ENCODE data around the gene ARHGAP26. TPM values are rescaled to one million over a fixed set of nuclear protein-coding genes. Genes with fewer than 3 reads are reported as not detected.

Gene ARHGAP26
- total and polyA plus RNA-seq, 7 donors, result 5.4 to 25.5 (median 19.1) TPM

GRCh38 chr5:143225511-143225910, 455.3 kb downstream of the ARHGAP26 start:
- Histone ChIP-seq H3K27me3 (no peaks in the 10 kb centered on the region), H3K4me3 (no peak overlapping the region), H3K36me3 (no peaks in the 10 kb centered on the region), H3K9me3 (no peaks in the 10 kb centered on the region), H3K27ac (no peak overlapping the region), H3K4me1 (peaks cover 0 to 18% (median 12%) of the 10 kb centered on the region in 4 donors)
- 98% methylated on average over 4 of the region's 4 CpGs for WGBS, 2 donors
- TF ChIP-seq POLR2A (IDR thresholded peaks at IDR 0.05) (no peak), EP300 (IDR thresholded peaks at IDR 0.05) (no peak), POLR2AphosphoS5 (IDR thresholded peaks at IDR 0.05) (no peak)
- TF ChIP-seq, protein P1, sequence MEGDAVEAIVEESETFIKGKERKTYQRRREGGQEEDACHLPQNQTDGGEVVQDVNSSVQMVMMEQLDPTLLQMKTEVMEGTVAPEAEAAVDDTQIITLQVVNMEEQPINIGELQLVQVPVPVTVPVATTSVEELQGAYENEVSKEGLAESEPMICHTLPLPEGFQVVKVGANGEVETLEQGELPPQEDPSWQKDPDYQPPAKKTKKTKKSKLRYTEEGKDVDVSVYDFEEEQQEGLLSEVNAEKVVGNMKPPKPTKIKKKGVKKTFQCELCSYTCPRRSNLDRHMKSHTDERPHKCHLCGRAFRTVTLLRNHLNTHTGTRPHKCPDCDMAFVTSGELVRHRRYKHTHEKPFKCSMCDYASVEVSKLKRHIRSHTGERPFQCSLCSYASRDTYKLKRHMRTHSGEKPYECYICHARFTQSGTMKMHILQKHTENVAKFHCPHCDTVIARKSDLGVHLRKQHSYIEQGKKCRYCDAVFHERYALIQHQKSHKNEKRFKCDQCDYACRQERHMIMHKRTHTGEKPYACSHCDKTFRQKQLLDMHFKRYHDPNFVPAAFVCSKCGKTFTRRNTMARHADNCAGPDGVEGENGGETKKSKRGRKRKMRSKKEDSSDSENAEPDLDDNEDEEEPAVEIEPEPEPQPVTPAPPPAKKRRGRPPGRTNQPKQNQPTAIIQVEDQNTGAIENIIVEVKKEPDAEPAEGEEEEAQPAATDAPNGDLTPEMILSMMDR (IDR thresholded peaks at IDR 0.05), result no peak
- DNase-seq, result no peak
- intact Hi-C loops (cut with DNase I), result no loop called here

DNA sequence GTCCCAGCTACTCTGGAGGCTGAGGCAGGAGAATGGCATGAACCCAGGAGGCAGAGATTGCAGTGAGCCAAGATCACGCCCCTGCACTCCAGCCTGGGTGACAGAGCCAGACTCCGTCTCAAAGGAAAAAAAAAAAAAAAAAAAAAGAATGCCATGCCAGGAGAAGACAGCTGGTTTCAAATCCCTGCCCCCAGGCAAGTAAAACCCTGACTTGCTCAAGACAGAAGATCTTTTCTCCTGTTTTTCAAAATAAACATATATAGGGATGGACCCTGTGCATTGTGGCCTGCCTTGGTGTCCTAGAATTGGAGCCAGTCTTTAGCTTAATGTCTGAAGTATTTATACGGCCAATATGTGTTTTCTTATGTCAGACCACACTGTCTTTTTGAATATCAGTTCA, 456.2 kb downstream of the ARHGAP26 start:
- DNase-seq, result no peak
- 82 to 89% methylated on average over 3 of the region's 3 CpGs for WGBS, 2 donors
- Histone ChIP-seq H3K4me3 (no peak overlapping the region), H3K9me3 (no peaks in the 10 kb centered on the region), H3K4me1 (peaks cover 0 to 16% (median 12%) of the 10 kb centered on the region in 4 donors), H3K36me3 (no peaks in the 10 kb centered on the region), H3K27ac (no peak overlapping the region), H3K27me3 (no peaks in the 10 kb centered on the region)
- intact Hi-C loops (cut with DNase I), result no loop called here
- TF ChIP-seq, protein P1 (IDR thresholded peaks at IDR 0.05), result no peak
- no peak for TF ChIP-seq EP300 (IDR thresholded peaks at IDR 0.05)
- TF ChIP-seq POLR2AphosphoS5 (IDR thresholded peaks at IDR 0.05), result no peak
- TF ChIP-seq POLR2A (IDR thresholded peaks at IDR 0.05), result no peak

GRCh38 chr5:143226872-143227271, 456.7 kb downstream of the ARHGAP26 start:
- H3K4me3 ChIP-seq, result no peak overlapping the region
- TF ChIP-seq, protein P1 (IDR thresholded peaks at IDR 0.05), result no peak
- no peak for TF ChIP-seq EP300 (IDR thresholded peaks at IDR 0.05)
- no peak for TF ChIP-seq POLR2AphosphoS5 (IDR thresholded peaks at IDR 0.05)
- no peak for TF ChIP-seq POLR2A (IDR thresholded peaks at IDR 0.05)
- H3K27ac ChIP-seq, result no peak overlapping the region
- 95 to 98% methylated on average over 3 of the region's 3 CpGs for WGBS, 2 donors
- H3K9me3 ChIP-seq, result no peaks in the 10 kb centered on the region
- DNase-seq, result no peak
- H3K27me3 ChIP-seq, result no peaks in the 10 kb centered on the region
- H3K36me3 ChIP-seq, result no peaks in the 10 kb centered on the region
- H3K4me1 ChIP-seq, result peaks cover 0 to 16% (median 12%) of the 10 kb centered on the region in 4 donors
- intact Hi-C loops (cut with DNase I), result no loop called here

- WGBS, 2 donors, result 90 to 94% methylated on average over 6 of the region's 6 CpGs
- no peak overlapping the region for H3K27ac ChIP-seq
- H3K27me3 ChIP-seq, result no peaks in the 10 kb centered on the region
- no peaks in the 10 kb centered on the region for H3K9me3 ChIP-seq
- peaks cover 0 to 14% (median 12%) of the 10 kb centered on the region in 4 donors for H3K4me1 ChIP-seq
- H3K4me3 ChIP-seq, result no peak overlapping the region
- intact Hi-C loops (cut with DNase I), result no loop called here
- no peak for DNase-seq
- H3K36me3 ChIP-seq, result no peaks in the 10 kb centered on the region
- no peak for TF ChIP-seq POLR2A (IDR thresholded peaks at IDR 0.05)
- TF ChIP-seq POLR2AphosphoS5 (IDR thresholded peaks at IDR 0.05), result no peak
- TF ChIP-seq, protein P1 (IDR thresholded peaks at IDR 0.05), result no peak
- TF ChIP-seq EP300 (IDR thresholded peaks at IDR 0.05), result no peak
These were observed 457.1 kb downstream of the ARHGAP26 start for GRCh38 chr5:143227301-143227700.

Measured in sigmoid colon (tissue), 7 donors.